Esophagus muscularis mucosa (tissue), 4 donors: ENCODE results near the gene MXRA8. TPM values are rescaled to one million over a fixed set of nuclear protein-coding genes. Genes with fewer than 3 reads are reported as not detected.
A peak's percentile ranks its signal among the peaks of the same experiment; 100 is the strongest.
"Not testable (repeated sequence)": the region's sequence is repeated elsewhere in the genome, so short reads cannot be mapped to it uniquely, and the experiment has no call there.

ENCODE experiments used
- DNase-seq: peaks from one replicate; pipeline ENCODE4 v3.0.0-alpha.2; 2017; ENCODE audit errors: extremely low spot score
- H3K27ac ChIP-seq, 4 donors: fragments of 200-600 bp; sonication (generic); replicated peaks in 1 of 4; 1 replicate in 3 of 4; 2 replicates in 1 of 4; pipeline ENCODE4 v1.5.1; 2016 to 2019; ENCODE audit warnings: mild to moderate bottlenecking in 1 of 4
- H3K27me3 ChIP-seq, 4 donors: fragments of 200-600 bp; sonication (generic); one replicate each; pipeline versions ENCODE4 v1.5.1 to v1.6.0; 2016 to 2019
- H3K36me3 ChIP-seq, 4 donors: fragments of 200-600 bp; sonication (generic); one replicate each; pipeline ENCODE4 v1.5.1; 2016 to 2019
- H3K4me1 ChIP-seq, 4 donors: fragments of 200-600 bp; sonication (generic); one replicate each; pipeline ENCODE4 v1.5.1; 2016 to 2019
- H3K4me3 ChIP-seq, 4 donors: fragments of 200-600 bp; sonication (generic); 1 replicate in 2 of 4; 2 replicates in 2 of 4; pipeline ENCODE4 v1.5.1; 2016 to 2019; ENCODE audit warnings: mild to moderate bottlenecking in 4 of 4, moderate library complexity in 1 of 4
- H3K9me3 ChIP-seq, 4 donors: fragments of 200-600 bp; sonication (generic); 1 replicate in 3 of 4; 2 replicates in 1 of 4; pipeline ENCODE4 v1.5.1; 2016 to 2019
- CTCF ChIP-seq, 3 experiments: fragments of 200-600 bp in 2 of 3; fragments of 450-650 bp in 1 of 3; sonication (generic) in 2 of 3; IDR thresholded peaks; one replicate each; pipeline ENCODE4 v1.5.1; 2017 to 2019; ENCODE audit warnings: antibody characterized with exemption in 3 of 3, mild to moderate bottlenecking in 2 of 3, moderate library complexity in 1 of 3
- EP300 ChIP-seq: sonication (generic); formaldehyde crosslinking; IDR thresholded peaks from one replicate; pipeline ENCODE4 v1.6.1; 2017; ENCODE audit warnings: antibody characterized with exemption
- POLR2A ChIP-seq: fragments of 450-650 bp; IDR thresholded peaks from one replicate; pipeline ENCODE4 v1.6.1; 2017; ENCODE audit warnings: antibody characterized with exemption, moderate library complexity, mild to moderate bottlenecking, low read depth
- POLR2AphosphoS5 ChIP-seq, 2 donors: sonication (generic); formaldehyde crosslinking; IDR thresholded peaks; one replicate each; pipeline ENCODE4 v1.6.1; 2017; ENCODE audit warnings: antibody characterized with exemption in 2 of 2
- WGBS: methylation state at CpG from one replicate; pipeline ENCODE4 v1.1.5; 2018; 5-methylcytosine and 5-hydroxymethylcytosine counted together
- intact Hi-C: fragments of 100-400 bp; cut with DNase I; formaldehyde crosslinking; loops from one replicate; pipeline ENCODE4 v1.15.1; 2023
- total RNA-seq, 4 donors: library from RNA; depleted of rRNA; stranded (reverse); fragments of >200 nt; gene quantifications; one replicate each; pipeline versions ENCODE4 v1.1.0 to v1.2.1, GENCODE V29; 2016

The MXRA8 gene
- total RNA-seq, 4 donors from 2014 or later = 68.5 to 129 (median 87.2) TPM

- Histone ChIP-seq H3K36me3 (peaks cover 15 to 65% (median 44%) of the 10 kb centered on the region in 4 donors), H3K4me1 (peaks cover 40 to 95% (median 90%) of the 10 kb centered on the region in 4 donors), H3K27me3 (no peaks in the 10 kb centered on the region), H3K9me3 (no peaks in the 10 kb centered on the region), H3K27ac (peak overlapping the region; percentile 80 to 84 (median 84)), H3K4me3 (no peak overlapping the region)
- TF ChIP-seq POLR2A = no peak
- TF ChIP-seq EP300 = no peak
- TF ChIP-seq POLR2AphosphoS5 (IDR thresholded peaks at IDR 0.05) = no peak
- TF ChIP-seq CTCF (IDR thresholded peaks at IDR 0.05) = no peak
- WGBS = 84% methylated on average over 16 of the region's 36 CpGs
- no peak for DNase-seq
- intact Hi-C loops = no loop called here
Measured at GRCh38 chr1:1318777-1319645, 39.3 kb downstream of the MXRA8 start.

- Histone ChIP-seq H3K27ac (peak overlapping the region; percentile 80 to 84 (median 84)), H3K27me3 (no peaks in the 10 kb centered on the region), H3K4me1 (peaks cover 35 to 87% (median 82%) of the 10 kb centered on the region in 4 donors), H3K36me3 (peaks cover 23 to 73% (median 52%) of the 10 kb centered on the region in 4 donors), H3K4me3 (no peak overlapping the region), H3K9me3 (no peaks in the 10 kb centered on the region)
- intact Hi-C loops = no loop called here
- WGBS = 36% methylated on average over 9 of the region's 9 CpGs
- TF ChIP-seq POLR2AphosphoS5 (IDR thresholded peaks at IDR 0.05) (peak; percentile 72), CTCF (IDR thresholded peaks at IDR 0.05) (no peak), POLR2A (no peak)
- DNase-seq = peak; percentile 98
Measured at GRCh38 chr1:1318131-1318652, 40.2 kb downstream of the MXRA8 start.

GRCh38 chr1:1317420-1317819, 40.9 kb downstream of the MXRA8 start:
- H3K4me1 ChIP-seq = peaks cover 28 to 79% (median 74%) of the 10 kb centered on the region in 4 donors
- no peak overlapping the region for H3K4me3 ChIP-seq
- H3K9me3 ChIP-seq = no peaks in the 10 kb centered on the region
- intact Hi-C loops = no loop called here
- H3K27ac ChIP-seq = peak overlapping the region; percentile 80 to 84 (median 84)
- peaks cover 31 to 77% (median 60%) of the 10 kb centered on the region in 4 donors for H3K36me3 ChIP-seq
- 75% methylated on average over 6 of the region's 6 CpGs for WGBS
- TF ChIP-seq EP300 (no peak), CTCF (IDR thresholded peaks at IDR 0.05) (no peak), POLR2AphosphoS5 (IDR thresholded peaks at IDR 0.05) (no peak), POLR2A (no peak)
- DNase-seq = no peak
- H3K27me3 ChIP-seq = no peaks in the 10 kb centered on the region

GRCh38 chr1:1316199-1316598, 42.2 kb downstream of the MXRA8 start:
- H3K27ac ChIP-seq = peak overlapping the region; percentile 80 to 84 (median 84)
- 88% methylated on average over 8 of the region's 8 CpGs for WGBS
- H3K27me3 ChIP-seq, H3K9me3 ChIP-seq, DNase-seq, H3K4me3 ChIP-seq, intact Hi-C loops: not testable (repeated sequence)
- H3K4me1 ChIP-seq = peaks cover 17 to 67% (median 62%) of the 10 kb centered on the region in 4 donors
- H3K36me3 ChIP-seq = peaks cover 42 to 80% (median 69%) of the 10 kb centered on the region in 4 donors

GRCh38 chr1:1315435-1315954, 42.9 kb downstream of the MXRA8 start:
- Histone ChIP-seq H3K4me3 (no peak overlapping the region), H3K27ac (peak overlapping the region; percentile 80 to 84 (median 84)), H3K36me3 (peaks cover 46 to 80% (median 71%) of the 10 kb centered on the region in 4 donors), H3K27me3 (no peaks in the 10 kb centered on the region), H3K4me1 (peaks cover 13 to 60% (median 56%) of the 10 kb centered on the region in 4 donors), H3K9me3 (no peaks in the 10 kb centered on the region)
- DNase-seq = no peak
- TF ChIP-seq CTCF (IDR thresholded peaks at IDR 0.05) (no peak), POLR2AphosphoS5 (IDR thresholded peaks at IDR 0.05) (no peak), EP300 (no peak), POLR2A (no peak)
- intact Hi-C loops = no loop called here
- 71% methylated on average over 12 of the region's 26 CpGs for WGBS
